GM23338 (cell line): Measurements from ENCODE around the gene SLC37A4. TPM values are rescaled to one million over a fixed set of nuclear protein-coding genes. Genes with fewer than 3 reads are reported as not detected.

Source experiments
- ATAC-seq: fragments of 200-7000 bp; cut with Tn5 transposase; 3 replicates; pipeline ENCODE4 v1.9.1; 2020
- DNase-seq: peaks from one replicate; pipeline ENCODE4 v3.0.0-alpha.2; 2015; ENCODE audit warnings: low spot score
- H2AFZ ChIP-seq: fragments of 200-600 bp; sonication (generic); 2 replicates; pipeline ENCODE4 v1.8.0; 2016; ENCODE audit warnings: antibody characterized with exemption, mild to moderate bottlenecking, moderate library complexity
- H3F3A ChIP-seq: fragments of 200-600 bp; sonication (generic); replicated peaks from 2 replicates; pipeline ENCODE4 v1.8.0; 2017; ENCODE audit warnings: antibody characterized with exemption, mixed run types, low read depth
- H3K27ac ChIP-seq: fragments of 200-600 bp; sonication (generic); 2 replicates; pipeline ENCODE4 v1.6.1; 2016; ENCODE audit warnings: low read depth
- H3K27me3 ChIP-seq: fragments of 200-600 bp; sonication (generic); 2 replicates; pipeline ENCODE4 v1.8.0; 2016; ENCODE audit warnings: mild to moderate bottlenecking, mixed run types, moderate library complexity; ENCODE audit not compliant: insufficient read depth
- H3K36me3 ChIP-seq: fragments of 200-600 bp; sonication (generic); 2 replicates; pipeline ENCODE4 v1.8.0; 2016; ENCODE audit warnings: mild to moderate bottlenecking; ENCODE audit not compliant: insufficient read depth
- H3K4me1 ChIP-seq: fragments of 200-600 bp; sonication (generic); 2 replicates; pipeline ENCODE4 v1.8.0; 2016; ENCODE audit warnings: mild to moderate bottlenecking, moderate library complexity; ENCODE audit not compliant: insufficient read depth
- H3K4me2 ChIP-seq: fragments of 200-600 bp; sonication (generic); 2 replicates; pipeline ENCODE4 v1.7.1; 2017; ENCODE audit warnings: mixed run types
- H3K4me3 ChIP-seq: fragments of 200-600 bp; sonication (generic); 2 replicates; pipeline ENCODE4 v1.6.1; 2016; ENCODE audit warnings: mixed run types
- H3K79me2 ChIP-seq: fragments of 200-600 bp; sonication (generic); replicated peaks from 2 replicates; pipeline ENCODE4 v1.8.0; 2017; ENCODE audit warnings: mild to moderate bottlenecking; ENCODE audit not compliant: insufficient read depth
- H3K9me2 ChIP-seq: fragments of 200-600 bp; sonication (generic); 2 replicates; pipeline ENCODE4 v1.8.0; 2017; ENCODE audit not compliant: insufficient read depth
- H4K20me1 ChIP-seq: fragments of 200-600 bp; sonication (generic); replicated peaks from 2 replicates; pipeline ENCODE4 v1.8.0; 2017; ENCODE audit warnings: mild to moderate bottlenecking; ENCODE audit not compliant: insufficient read depth
- H3K27ac Mint-ChIP-seq: 2 replicates; pipeline ENCODE4 v1.8.0; 2020; ENCODE audit warnings: inconsistent platforms, mild to moderate bottlenecking, moderate library complexity, mixed read lengths
- H3K27me3 Mint-ChIP-seq: 3 replicates; pipeline ENCODE4 v1.8.0; 2022; ENCODE audit warnings: low read depth, mild to moderate bottlenecking, moderate library complexity, mixed read lengths, inconsistent platforms; ENCODE audit not compliant: insufficient read depth, poor library complexity
- H3K36me3 Mint-ChIP-seq: 3 replicates; pipeline ENCODE4 v1.8.0; 2021; ENCODE audit warnings: low read depth, mild to moderate bottlenecking, inconsistent platforms, moderate library complexity, mixed read lengths
- H3K4me1 Mint-ChIP-seq: 3 replicates; pipeline ENCODE4 v1.8.0; 2020; ENCODE audit warnings: mild to moderate bottlenecking, inconsistent platforms, mixed read lengths
- H3K4me3 Mint-ChIP-seq: 3 replicates; pipeline ENCODE4 v1.8.0; 2021; ENCODE audit warnings: moderate library complexity, mild to moderate bottlenecking, inconsistent platforms, mixed read lengths
- H3K9me3 Mint-ChIP-seq: 3 replicates; pipeline ENCODE4 v1.8.0; 2020; ENCODE audit warnings: moderate library complexity, mild to moderate bottlenecking, inconsistent platforms, mixed read lengths
- CREB1 ChIP-seq: fragments of 250-450 bp; sonication (Bioruptor Pico); IDR thresholded peaks from 2 replicates; pipeline ENCODE4 v1.5.0; 2020; ENCODE audit warnings: low read depth, mild to moderate bottlenecking, moderate library complexity
- EZH2 ChIP-seq: fragments of 200-600 bp; sonication (generic); IDR thresholded peaks from one replicate; pipeline ENCODE4 v1.8.0; 2017; ENCODE audit warnings: antibody characterized with exemption, mild to moderate bottlenecking, low read depth; ENCODE audit not compliant: unreplicated experiment
- JUNB ChIP-seq: IDR thresholded peaks from one replicate; pipeline ENCODE4 v1.6.1; 2016; ENCODE audit warnings: antibody characterized with exemption; ENCODE audit not compliant: unreplicated experiment
- POLR2AphosphoS5 ChIP-seq: IDR thresholded peaks from 2 replicates; pipeline ENCODE4 v1.6.1; 2016; ENCODE audit warnings: antibody characterized with exemption, low read depth
- ZNF114 ChIP-seq: fragments of 250-450 bp; sonication (Bioruptor Pico); IDR thresholded peaks from 2 replicates; pipeline ENCODE4 v1.5.0; 2020; ENCODE audit warnings: mild to moderate bottlenecking, moderate library complexity
- ZNF331 ChIP-seq: fragments of 250-450 bp; sonication (Bioruptor Pico); IDR thresholded peaks from 2 replicates; pipeline ENCODE4 v1.5.0; 2020; ENCODE audit warnings: low read depth, mild to moderate bottlenecking, moderate library complexity
- polyA plus RNA-seq: library from polyadenylated mRNA; unstranded; fragments of >200 nt; fragmentation: Nextera tagmentation; extraction: Ambion mirVana; gene quantifications from 2 replicates; pipeline ENCODE4 v1.2.1, GENCODE V29; 2016
- total RNA-seq: library from RNA; depleted of rRNA; stranded (reverse); fragments of >200 nt; shearing (Covaris generic); gene quantifications from 2 replicates; pipeline ENCODE4 v1.2.3, GENCODE V29; 2014
- TF ChIP-seq, protein P1 (sequence below): IDR thresholded peaks from one replicate; pipeline ENCODE4 v1.6.1; 2018; ENCODE audit warnings: antibody characterized with exemption; ENCODE audit not compliant: unreplicated experiment
- TF ChIP-seq, protein P2 (sequence below), 2 experiments: fragments of 200-600 bp in 1 of 2; sonication (generic) in 1 of 2; conservative IDR thresholded peaks; 2 replicates each; pipeline versions ENCODE4 v1.5.1 to v1.6.1; 2016 to 2017; ENCODE audit warnings: antibody characterized with exemption in 2 of 2, low read depth in 2 of 2, mild to moderate bottlenecking in 2 of 2, moderate library complexity in 1 of 2
- TF ChIP-seq, protein P3 (sequence below): IDR thresholded peaks from 2 replicates; pipeline ENCODE4 v1.6.1; 2016; ENCODE audit warnings: antibody characterized with exemption
- TF ChIP-seq, protein P4 (sequence below): fragments of 250-450 bp; sonication (Bioruptor Pico); IDR thresholded peaks from 2 replicates; pipeline ENCODE4 v1.5.0; 2020; ENCODE audit warnings: mild to moderate bottlenecking, moderate library complexity

The SLC37A4 gene
- total and polyA plus RNA-seq, 2 experiments from 2014 or later, result 23.4 to 56.4 TPM

DNA sequence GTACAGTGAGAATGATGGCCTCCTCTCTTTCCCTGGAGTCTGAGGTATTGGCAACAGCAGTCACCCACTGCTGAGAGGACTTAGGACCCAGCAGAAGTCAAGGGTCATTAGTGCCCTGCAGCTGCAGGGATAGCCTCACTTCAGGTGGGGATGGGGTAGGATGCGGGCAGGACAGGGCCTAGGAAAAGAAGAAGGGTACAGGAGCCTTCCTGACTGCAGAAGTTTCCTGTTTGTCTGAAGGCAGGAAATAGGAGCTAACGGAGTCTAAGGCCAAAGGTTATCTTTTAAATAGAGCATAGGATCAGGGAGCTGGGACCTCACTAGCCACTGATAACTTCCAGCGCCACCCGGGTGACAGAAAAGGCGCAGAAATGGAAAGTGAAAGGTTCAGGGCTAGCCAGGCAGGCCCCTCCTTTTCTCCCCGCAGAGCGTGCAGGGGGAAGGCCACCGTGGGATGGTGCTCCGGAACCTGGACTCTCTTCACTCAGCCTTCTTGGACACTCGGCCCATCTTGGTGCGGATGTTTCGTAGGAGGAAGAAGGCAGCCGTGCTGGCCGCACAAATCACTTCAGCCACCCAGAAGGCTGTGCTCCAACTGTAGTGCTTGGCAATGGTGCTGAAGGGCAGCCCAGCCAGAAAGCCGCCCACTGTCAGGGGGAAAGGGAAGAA lies 6.1 kb downstream of the SLC37A4 start:
- peaks cover 33% of the 10 kb centered on the region for H3F3A ChIP-seq
- TF ChIP-seq, protein P1, sequence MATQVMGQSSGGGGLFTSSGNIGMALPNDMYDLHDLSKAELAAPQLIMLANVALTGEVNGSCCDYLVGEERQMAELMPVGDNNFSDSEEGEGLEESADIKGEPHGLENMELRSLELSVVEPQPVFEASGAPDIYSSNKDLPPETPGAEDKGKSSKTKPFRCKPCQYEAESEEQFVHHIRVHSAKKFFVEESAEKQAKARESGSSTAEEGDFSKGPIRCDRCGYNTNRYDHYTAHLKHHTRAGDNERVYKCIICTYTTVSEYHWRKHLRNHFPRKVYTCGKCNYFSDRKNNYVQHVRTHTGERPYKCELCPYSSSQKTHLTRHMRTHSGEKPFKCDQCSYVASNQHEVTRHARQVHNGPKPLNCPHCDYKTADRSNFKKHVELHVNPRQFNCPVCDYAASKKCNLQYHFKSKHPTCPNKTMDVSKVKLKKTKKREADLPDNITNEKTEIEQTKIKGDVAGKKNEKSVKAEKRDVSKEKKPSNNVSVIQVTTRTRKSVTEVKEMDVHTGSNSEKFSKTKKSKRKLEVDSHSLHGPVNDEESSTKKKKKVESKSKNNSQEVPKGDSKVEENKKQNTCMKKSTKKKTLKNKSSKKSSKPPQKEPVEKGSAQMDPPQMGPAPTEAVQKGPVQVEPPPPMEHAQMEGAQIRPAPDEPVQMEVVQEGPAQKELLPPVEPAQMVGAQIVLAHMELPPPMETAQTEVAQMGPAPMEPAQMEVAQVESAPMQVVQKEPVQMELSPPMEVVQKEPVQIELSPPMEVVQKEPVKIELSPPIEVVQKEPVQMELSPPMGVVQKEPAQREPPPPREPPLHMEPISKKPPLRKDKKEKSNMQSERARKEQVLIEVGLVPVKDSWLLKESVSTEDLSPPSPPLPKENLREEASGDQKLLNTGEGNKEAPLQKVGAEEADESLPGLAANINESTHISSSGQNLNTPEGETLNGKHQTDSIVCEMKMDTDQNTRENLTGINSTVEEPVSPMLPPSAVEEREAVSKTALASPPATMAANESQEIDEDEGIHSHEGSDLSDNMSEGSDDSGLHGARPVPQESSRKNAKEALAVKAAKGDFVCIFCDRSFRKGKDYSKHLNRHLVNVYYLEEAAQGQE, result no peak
- TF ChIP-seq POLR2AphosphoS5, result no peak
- TF ChIP-seq, protein P2, sequence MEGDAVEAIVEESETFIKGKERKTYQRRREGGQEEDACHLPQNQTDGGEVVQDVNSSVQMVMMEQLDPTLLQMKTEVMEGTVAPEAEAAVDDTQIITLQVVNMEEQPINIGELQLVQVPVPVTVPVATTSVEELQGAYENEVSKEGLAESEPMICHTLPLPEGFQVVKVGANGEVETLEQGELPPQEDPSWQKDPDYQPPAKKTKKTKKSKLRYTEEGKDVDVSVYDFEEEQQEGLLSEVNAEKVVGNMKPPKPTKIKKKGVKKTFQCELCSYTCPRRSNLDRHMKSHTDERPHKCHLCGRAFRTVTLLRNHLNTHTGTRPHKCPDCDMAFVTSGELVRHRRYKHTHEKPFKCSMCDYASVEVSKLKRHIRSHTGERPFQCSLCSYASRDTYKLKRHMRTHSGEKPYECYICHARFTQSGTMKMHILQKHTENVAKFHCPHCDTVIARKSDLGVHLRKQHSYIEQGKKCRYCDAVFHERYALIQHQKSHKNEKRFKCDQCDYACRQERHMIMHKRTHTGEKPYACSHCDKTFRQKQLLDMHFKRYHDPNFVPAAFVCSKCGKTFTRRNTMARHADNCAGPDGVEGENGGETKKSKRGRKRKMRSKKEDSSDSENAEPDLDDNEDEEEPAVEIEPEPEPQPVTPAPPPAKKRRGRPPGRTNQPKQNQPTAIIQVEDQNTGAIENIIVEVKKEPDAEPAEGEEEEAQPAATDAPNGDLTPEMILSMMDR (conservative IDR thresholded peaks at IDR 0.05; ENCODE audit: low read depth in 2 of 2), result no peak
- TF ChIP-seq CREB1 (CRISPR knock-in tag), result no peak
- TF ChIP-seq JUNB, result no peak
- TF ChIP-seq, protein P3, sequence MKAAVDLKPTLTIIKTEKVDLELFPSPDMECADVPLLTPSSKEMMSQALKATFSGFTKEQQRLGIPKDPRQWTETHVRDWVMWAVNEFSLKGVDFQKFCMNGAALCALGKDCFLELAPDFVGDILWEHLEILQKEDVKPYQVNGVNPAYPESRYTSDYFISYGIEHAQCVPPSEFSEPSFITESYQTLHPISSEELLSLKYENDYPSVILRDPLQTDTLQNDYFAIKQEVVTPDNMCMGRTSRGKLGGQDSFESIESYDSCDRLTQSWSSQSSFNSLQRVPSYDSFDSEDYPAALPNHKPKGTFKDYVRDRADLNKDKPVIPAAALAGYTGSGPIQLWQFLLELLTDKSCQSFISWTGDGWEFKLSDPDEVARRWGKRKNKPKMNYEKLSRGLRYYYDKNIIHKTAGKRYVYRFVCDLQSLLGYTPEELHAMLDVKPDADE, result no peak
- no peak for TF ChIP-seq ZNF331 (CRISPR knock-in tag)
- no peak for TF ChIP-seq EZH2
- no peak for TF ChIP-seq ZNF114 (CRISPR knock-in tag)
- TF ChIP-seq, protein P4, sequence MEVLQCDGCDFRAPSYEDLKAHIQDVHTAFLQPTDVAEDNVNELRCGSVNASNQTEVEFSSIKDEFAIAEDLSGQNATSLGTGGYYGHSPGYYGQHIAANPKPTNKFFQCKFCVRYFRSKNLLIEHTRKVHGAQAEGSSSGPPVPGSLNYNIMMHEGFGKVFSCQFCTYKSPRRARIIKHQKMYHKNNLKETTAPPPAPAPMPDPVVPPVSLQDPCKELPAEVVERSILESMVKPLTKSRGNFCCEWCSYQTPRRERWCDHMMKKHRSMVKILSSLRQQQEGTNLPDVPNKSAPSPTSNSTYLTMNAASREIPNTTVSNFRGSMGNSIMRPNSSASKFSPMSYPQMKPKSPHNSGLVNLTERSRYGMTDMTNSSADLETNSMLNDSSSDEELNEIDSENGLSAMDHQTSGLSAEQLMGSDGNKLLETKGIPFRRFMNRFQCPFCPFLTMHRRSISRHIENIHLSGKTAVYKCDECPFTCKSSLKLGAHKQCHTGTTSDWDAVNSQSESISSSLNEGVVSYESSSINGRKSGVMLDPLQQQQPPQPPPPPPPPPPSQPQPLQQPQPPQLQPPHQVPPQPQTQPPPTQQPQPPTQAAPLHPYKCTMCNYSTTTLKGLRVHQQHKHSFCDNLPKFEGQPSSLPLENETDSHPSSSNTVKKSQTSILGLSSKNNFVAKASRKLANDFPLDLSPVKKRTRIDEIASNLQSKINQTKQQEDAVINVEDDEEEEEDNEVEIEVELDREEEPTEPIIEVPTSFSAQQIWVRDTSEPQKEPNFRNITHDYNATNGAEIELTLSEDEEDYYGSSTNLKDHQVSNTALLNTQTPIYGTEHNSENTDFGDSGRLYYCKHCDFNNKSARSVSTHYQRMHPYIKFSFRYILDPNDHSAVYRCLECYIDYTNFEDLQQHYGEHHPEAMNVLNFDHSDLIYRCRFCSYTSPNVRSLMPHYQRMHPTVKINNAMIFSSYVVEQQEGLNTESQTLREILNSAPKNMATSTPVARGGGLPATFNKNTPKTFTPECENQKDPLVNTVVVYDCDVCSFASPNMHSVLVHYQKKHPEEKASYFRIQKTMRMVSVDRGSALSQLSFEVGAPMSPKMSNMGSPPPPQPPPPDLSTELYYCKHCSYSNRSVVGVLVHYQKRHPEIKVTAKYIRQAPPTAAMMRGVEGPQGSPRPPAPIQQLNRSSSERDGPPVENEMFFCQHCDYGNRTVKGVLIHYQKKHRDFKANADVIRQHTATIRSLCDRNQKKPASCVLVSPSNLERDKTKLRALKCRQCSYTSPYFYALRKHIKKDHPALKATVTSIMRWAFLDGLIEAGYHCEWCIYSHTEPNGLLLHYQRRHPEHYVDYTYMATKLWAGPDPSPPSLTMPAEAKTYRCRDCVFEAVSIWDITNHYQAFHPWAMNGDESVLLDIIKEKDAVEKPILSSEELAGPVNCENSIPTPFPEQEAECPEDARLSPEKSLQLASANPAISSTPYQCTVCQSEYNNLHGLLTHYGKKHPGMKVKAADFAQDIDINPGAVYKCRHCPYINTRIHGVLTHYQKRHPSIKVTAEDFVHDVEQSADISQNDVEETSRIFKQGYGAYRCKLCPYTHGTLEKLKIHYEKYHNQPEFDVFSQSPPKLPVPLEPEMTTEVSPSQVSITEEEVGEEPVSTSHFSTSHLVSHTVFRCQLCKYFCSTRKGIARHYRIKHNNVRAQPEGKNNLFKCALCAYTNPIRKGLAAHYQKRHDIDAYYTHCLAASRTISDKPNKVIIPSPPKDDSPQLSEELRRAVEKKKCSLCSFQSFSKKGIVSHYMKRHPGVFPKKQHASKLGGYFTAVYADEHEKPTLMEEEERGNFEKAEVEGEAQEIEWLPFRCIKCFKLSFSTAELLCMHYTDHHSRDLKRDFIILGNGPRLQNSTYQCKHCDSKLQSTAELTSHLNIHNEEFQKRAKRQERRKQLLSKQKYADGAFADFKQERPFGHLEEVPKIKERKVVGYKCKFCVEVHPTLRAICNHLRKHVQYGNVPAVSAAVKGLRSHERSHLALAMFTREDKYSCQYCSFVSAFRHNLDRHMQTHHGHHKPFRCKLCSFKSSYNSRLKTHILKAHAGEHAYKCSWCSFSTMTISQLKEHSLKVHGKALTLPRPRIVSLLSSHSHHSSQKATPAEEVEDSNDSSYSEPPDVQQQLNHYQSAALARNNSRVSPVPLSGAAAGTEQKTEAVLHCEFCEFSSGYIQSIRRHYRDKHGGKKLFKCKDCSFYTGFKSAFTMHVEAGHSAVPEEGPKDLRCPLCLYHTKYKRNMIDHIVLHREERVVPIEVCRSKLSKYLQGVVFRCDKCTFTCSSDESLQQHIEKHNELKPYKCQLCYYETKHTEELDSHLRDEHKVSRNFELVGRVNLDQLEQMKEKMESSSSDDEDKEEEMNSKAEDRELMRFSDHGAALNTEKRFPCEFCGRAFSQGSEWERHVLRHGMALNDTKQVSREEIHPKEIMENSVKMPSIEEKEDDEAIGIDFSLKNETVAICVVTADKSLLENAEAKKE (CRISPR knock-in tag), result no peak
- Mint-ChIP-seq H3K4me3 (no peak overlapping the region), H3K9me3 (no peaks in the 10 kb centered on the region; the same call in 2 of the 3 replicates), H3K27ac (peak overlapping the region; percentile 60; the same call in 1 of the 2 replicates), H3K36me3 (peaks cover 78% of the 10 kb centered on the region), H3K4me1 (peaks cover 33% of the 10 kb centered on the region), H3K27me3 (peaks cover 24% of the 10 kb centered on the region)
- peaks cover 33% of the 10 kb centered on the region for H3K79me2 ChIP-seq
- no peak overlapping the region for H3K4me2 ChIP-seq
- H4K20me1 ChIP-seq, result peaks cover 15% of the 10 kb centered on the region
- no peaks in the 10 kb centered on the region for H3K27me3 ChIP-seq
- H3K4me3 ChIP-seq, result no peak overlapping the region
- H2AFZ ChIP-seq, result no peak overlapping the region
- no peak for DNase-seq
- no peak for ATAC-seq
- no peak overlapping the region for H3K27ac ChIP-seq
- H3K4me1 ChIP-seq, result peaks cover 18% of the 10 kb centered on the region
- H3K36me3 ChIP-seq, result peaks cover 34% of the 10 kb centered on the region
- H3K9me2 ChIP-seq, result no peaks in the 10 kb centered on the region
